Thyroid gland (tissue), 4 donors: ENCODE results near the gene SLC5A1.

Experiments
- POLR2A ChIP-seq, 2 donors: fragments of 450-650 bp; IDR thresholded peaks; one replicate each; pipeline ENCODE4 v1.6.1; 2017; ENCODE audit warnings: antibody characterized with exemption in 2 of 2, mild to moderate bottlenecking in 2 of 2, moderate library complexity in 1 of 2
- TF ChIP-seq, protein P1 (sequence below), 6 experiments: fragments of 200-600 bp in 3 of 6; fragments of 450-650 bp in 3 of 6; sonication (generic) in 3 of 6; IDR thresholded peaks; one replicate each; pipeline ENCODE4 v1.5.1; 2016 to 2019; ENCODE audit warnings: antibody characterized with exemption in 6 of 6, mild to moderate bottlenecking in 2 of 6, inconsistent platforms in 1 of 6, moderate library complexity in 1 of 6

DNA sequence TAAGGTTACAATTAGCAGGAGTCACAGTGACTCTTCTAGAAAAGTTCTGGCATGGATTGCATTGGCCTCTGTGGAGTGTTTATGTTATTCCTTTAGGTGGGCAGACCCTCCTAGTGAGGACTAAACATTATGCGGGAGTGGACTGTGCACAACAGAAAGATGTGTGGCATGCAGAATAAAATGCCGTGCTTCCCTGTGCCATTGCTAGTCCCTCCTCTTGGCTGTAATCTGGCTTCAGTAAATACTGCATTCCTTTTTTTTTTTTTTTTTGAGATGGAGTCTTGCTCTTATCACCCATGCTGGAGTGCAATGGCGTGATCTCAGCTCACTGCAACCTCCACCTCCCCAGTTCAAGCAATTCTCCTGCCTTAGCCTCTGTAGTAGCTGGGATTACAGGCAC lies 45.0 kb downstream of the SLC5A1 start:
- TF ChIP-seq, protein P1, sequence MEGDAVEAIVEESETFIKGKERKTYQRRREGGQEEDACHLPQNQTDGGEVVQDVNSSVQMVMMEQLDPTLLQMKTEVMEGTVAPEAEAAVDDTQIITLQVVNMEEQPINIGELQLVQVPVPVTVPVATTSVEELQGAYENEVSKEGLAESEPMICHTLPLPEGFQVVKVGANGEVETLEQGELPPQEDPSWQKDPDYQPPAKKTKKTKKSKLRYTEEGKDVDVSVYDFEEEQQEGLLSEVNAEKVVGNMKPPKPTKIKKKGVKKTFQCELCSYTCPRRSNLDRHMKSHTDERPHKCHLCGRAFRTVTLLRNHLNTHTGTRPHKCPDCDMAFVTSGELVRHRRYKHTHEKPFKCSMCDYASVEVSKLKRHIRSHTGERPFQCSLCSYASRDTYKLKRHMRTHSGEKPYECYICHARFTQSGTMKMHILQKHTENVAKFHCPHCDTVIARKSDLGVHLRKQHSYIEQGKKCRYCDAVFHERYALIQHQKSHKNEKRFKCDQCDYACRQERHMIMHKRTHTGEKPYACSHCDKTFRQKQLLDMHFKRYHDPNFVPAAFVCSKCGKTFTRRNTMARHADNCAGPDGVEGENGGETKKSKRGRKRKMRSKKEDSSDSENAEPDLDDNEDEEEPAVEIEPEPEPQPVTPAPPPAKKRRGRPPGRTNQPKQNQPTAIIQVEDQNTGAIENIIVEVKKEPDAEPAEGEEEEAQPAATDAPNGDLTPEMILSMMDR (IDR thresholded peaks at IDR 0.05), result no peak
- no peak for TF ChIP-seq POLR2A (IDR thresholded peaks at IDR 0.05)
